ENCODE results near the gene DNASE1L1. TPM values are rescaled to one million over a fixed set of nuclear protein-coding genes. Genes with fewer than 3 reads are reported as not detected.

The DNASE1L1 gene
- total and polyA plus RNA-seq, 4 donors = 9.9 to 24.6 (median 14.9) TPM

DNA sequence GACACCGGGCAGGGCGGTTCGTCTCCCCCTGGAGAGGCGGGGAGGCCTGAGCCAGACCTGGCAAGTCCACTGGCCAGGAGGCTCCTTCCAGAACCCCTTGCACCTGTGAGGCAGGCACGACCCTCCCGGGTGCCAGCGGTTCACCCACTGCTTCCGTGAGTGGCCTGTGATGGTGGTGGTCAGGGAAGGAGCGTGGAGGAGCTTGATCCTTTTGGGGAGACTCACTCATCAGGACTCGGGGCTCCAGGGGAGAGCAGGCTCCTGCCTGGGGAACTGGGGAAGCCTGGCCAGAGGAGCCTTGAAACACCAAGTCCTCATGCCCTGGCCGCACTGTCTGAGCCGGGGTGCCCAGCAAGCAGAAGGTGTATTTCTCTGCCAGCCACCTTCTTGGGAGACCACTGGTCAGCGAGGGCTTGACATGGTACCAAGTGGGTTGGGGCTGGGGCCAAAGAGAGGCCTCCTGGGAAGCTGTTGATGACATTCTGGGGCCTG, 35.7 kb upstream of the DNASE1L1 start:
- Histone ChIP-seq H3K4me3 (ENCODE audit: low read depth, low read length) (peak overlapping the region; percentile 45), H3K27me3 (ENCODE audit: control insufficient read depth, insufficient read depth, low read length) (no peaks in the 10 kb centered on the region), H3K36me3 (ENCODE audit: control insufficient read depth, insufficient read depth, low read length) (peaks cover 73% of the 10 kb centered on the region), H3K9me3 (ENCODE audit: control insufficient read depth, insufficient read depth, low read length) (no peaks in the 10 kb centered on the region), H3K27ac (ENCODE audit: low read depth, low read length) (peak overlapping the region; percentile 7), H3K4me1 (ENCODE audit: control insufficient read depth, insufficient read depth, low read length) (peaks cover 31% of the 10 kb centered on the region)
- no peak for DNase-seq (ENCODE audit: low read depth in 4 of 6, low spot score in 6 of 6)
- WGBS (ENCODE audit: insufficient coverage) = 80% methylated on average over 13 of the region's 13 CpGs

DNA sequence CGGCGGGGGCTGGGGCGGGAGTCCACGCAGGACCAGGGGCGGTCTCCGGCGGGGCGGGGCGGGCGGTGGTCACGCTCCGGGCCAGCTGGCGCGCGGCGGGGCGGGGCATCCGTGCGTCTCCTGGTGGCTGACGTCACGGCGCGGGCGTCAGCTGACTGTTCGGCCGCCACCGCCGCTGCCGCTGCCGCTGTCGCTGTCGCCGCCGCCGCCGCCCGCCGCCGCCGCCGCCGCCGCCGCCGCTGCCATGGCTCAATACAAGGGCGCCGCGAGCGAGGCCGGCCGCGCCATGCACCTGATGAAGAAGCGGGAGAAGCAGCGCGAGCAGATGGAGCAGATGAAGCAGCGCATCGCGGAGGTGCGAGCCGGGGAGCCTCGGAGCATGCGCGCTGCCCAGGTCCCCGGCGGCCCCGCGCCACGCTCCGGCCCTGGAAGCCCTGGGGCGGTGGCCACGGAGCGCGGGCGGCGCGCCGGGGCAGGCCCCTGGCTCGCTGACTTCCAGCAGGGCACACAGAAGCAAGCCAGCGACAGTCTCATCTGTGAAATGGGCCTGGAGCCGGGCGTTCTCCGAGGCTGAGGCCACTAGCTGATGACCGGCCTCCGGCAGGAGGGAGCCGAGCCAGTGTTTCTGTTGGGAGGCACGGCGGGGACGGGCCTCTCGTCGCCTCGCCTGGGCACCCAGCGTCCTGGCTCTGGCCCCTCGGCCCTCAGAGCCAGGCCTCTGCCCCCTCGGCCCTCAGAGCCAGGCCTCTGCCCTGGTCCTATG, 35.1 kb upstream of the DNASE1L1 start, which contains the start of gene FAM50A:
Gene FAM50A (plus strand): TSS at position 150 of the 763 bp plus-strand sequence. CDS start 95 bp downstream, at position 245.
- peaks cover 70% of the 10 kb centered on the region for H3K36me3 ChIP-seq (ENCODE audit: control insufficient read depth, insufficient read depth, low read length)
- H3K27ac ChIP-seq (ENCODE audit: low read depth, low read length) = peak within 1 kb of the TSS; percentile 50
- 27% methylated on average over 94 of the region's 94 CpGs for WGBS (ENCODE audit: insufficient coverage)
- peaks cover 33% of the 10 kb centered on the region for H3K4me1 ChIP-seq (ENCODE audit: control insufficient read depth, insufficient read depth, low read length)
- no peaks in the 10 kb centered on the region for H3K27me3 ChIP-seq (ENCODE audit: control insufficient read depth, insufficient read depth, low read length)
- DNase-seq (ENCODE audit: low read depth in 4 of 6, low spot score in 6 of 6) = peak in 2 of 6 donors; percentile 85 to 86
- no peaks in the 10 kb centered on the region for H3K9me3 ChIP-seq (ENCODE audit: control insufficient read depth, insufficient read depth, low read length)
- peak within 1 kb of the TSS; percentile 45 for H3K4me3 ChIP-seq (ENCODE audit: low read depth, low read length)

DNA sequence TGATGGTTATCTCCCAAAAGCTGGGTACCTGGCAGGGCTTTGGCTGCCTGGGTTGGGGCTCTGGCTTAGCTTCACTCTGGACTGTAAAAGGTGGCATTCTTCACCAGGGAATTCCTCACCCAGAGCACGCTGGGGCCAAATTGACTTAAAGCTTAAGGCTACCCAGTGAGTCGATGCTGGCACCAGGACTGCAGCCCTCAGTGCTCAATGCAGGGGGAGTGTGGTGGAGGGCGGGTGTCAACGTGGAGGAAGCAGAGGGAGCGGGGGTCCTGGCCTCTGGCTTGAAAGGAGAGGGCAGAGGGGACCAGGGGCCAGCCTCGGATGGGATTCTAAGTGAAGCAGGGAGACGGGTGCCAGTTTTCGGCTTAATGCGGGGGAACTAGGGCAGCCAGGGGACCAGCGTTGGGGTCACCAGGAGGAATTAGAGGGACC, 34.4 kb upstream of the DNASE1L1 start:
- no peak for DNase-seq (ENCODE audit: low read depth in 4 of 6, low spot score in 6 of 6)
- peaks cover 69% of the 10 kb centered on the region for H3K36me3 ChIP-seq (ENCODE audit: control insufficient read depth, insufficient read depth, low read length)
- H3K4me3 ChIP-seq (ENCODE audit: low read depth, low read length) = peak overlapping the region; percentile 10
- H3K27me3 ChIP-seq (ENCODE audit: control insufficient read depth, insufficient read depth, low read length) = no peaks in the 10 kb centered on the region
- WGBS (ENCODE audit: insufficient coverage) = 49% methylated on average over 9 of the region's 10 CpGs
- H3K9me3 ChIP-seq (ENCODE audit: control insufficient read depth, insufficient read depth, low read length) = no peaks in the 10 kb centered on the region
- peaks cover 40% of the 10 kb centered on the region for H3K4me1 ChIP-seq (ENCODE audit: control insufficient read depth, insufficient read depth, low read length)
- peak overlapping the region; percentile 50 for H3K27ac ChIP-seq (ENCODE audit: low read depth, low read length)

DNA sequence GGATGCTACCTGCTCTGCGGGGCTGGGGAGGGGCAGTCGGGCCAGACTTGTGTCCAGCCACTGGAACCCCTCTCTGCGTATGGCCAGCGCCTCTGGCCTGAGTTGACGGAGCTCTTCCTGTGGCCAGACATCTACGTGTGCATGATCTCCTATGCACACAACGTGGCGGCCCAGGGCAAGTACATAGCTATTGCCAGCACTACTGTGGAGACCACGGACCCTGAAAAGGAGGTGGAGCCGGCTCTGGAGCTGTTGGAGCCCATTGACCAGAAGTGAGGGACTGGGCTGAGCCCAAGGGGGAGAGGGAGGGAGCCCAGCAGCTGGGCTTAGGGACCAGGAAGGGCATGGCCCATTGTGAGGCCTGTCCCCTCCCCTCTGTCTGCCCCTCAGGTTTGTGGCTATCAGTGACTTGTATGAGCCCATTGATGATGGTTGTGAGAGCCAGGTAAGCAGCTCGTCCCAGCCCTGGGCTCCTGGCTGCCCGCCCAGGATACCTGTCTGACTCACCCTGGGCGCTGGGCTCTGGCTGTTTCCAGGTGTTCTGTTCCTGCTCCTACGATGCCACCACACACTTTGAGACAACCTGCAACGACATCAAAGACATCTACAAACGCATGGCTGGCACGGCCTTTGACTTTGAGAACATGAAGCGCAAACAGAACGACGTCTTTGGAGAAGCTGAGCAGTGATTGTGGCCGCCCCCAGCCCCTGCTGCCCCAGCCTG, 33.1 kb upstream of the DNASE1L1 start:
- Histone ChIP-seq H3K4me3 (ENCODE audit: low read depth, low read length) (no peak overlapping the region), H3K27ac (ENCODE audit: low read depth, low read length) (no peak overlapping the region), H3K36me3 (ENCODE audit: control insufficient read depth, insufficient read depth, low read length) (peaks cover 66% of the 10 kb centered on the region), H3K27me3 (ENCODE audit: control insufficient read depth, insufficient read depth, low read length) (no peaks in the 10 kb centered on the region), H3K4me1 (ENCODE audit: control insufficient read depth, insufficient read depth, low read length) (peaks cover 47% of the 10 kb centered on the region), H3K9me3 (ENCODE audit: control insufficient read depth, insufficient read depth, low read length) (no peaks in the 10 kb centered on the region)
- DNase-seq (ENCODE audit: low read depth in 4 of 6, low spot score in 6 of 6) = no peak
- WGBS (ENCODE audit: insufficient coverage) = 70% methylated on average over 20 of the region's 21 CpGs

DNA sequence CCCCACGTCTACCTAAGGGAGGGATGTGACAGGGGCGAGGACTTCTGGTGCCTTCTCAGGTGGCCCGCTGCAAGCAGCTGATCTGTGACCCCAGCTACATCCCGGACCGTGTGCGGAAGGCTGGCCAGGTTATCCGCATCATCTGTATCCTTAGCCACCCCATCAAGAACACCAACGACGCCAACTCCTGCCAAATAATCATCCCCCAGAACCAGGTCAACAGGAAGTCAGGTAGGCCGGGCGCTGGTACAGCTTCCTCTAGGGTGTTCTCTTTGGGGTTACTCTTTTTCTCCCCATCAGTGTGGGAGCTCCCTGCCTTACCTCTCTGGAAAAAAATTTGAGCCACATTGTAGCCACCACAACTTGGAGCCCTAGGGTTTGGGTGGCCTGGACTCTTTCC, 32.5 kb upstream of the DNASE1L1 start:
- Histone ChIP-seq H3K36me3 (ENCODE audit: control insufficient read depth, insufficient read depth, low read length) (peaks cover 60% of the 10 kb centered on the region), H3K4me1 (ENCODE audit: control insufficient read depth, insufficient read depth, low read length) (peaks cover 47% of the 10 kb centered on the region), H3K27me3 (ENCODE audit: control insufficient read depth, insufficient read depth, low read length) (no peaks in the 10 kb centered on the region), H3K4me3 (ENCODE audit: low read depth, low read length) (no peak overlapping the region), H3K9me3 (ENCODE audit: control insufficient read depth, insufficient read depth, low read length) (no peaks in the 10 kb centered on the region), H3K27ac (ENCODE audit: low read depth, low read length) (no peak overlapping the region)
- 89% methylated on average over 5 of the region's 11 CpGs for WGBS (ENCODE audit: insufficient coverage)
- no peak for DNase-seq (ENCODE audit: low read depth in 4 of 6, low spot score in 6 of 6)

DNA sequence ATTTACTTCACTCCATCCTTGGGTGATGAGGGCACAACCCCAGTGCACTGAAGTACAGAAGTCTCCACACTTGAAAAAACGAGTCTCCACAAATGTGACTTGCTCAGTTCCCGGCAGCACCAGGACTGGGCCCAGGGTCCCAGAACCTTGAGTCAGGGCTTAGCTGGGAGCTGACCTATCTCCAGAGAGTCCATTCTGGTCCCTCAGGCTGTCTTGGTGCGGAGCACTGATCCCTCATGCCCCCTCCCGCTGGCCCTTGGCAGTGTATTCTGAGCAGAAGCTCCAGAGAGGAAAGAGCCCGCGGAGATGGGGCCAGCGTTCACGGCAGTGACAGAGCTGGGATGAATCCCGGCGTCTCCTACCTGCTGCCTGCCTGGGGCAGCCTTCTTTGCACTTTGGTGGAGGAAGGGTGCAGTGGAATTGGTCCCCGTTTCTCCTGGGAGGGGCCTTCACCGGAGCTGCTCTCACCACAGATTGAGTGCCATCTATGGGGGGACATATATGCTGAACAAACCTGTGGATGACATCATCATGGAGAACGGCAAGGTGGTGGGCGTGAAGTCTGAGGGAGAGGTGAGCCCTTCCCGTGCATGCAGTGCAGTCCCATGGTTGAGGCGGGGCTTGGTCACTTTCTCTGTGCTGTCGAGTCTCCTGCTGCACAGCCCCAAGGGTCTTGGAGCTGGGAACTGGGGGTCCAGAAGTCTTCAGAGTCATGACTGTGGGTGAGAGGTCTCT, 31.7 kb upstream of the DNASE1L1 start:
- H3K36me3 ChIP-seq (ENCODE audit: control insufficient read depth, insufficient read depth, low read length) = peaks cover 54% of the 10 kb centered on the region
- H3K4me3 ChIP-seq (ENCODE audit: low read depth, low read length) = no peak overlapping the region
- H3K27me3 ChIP-seq (ENCODE audit: control insufficient read depth, insufficient read depth, low read length) = no peaks in the 10 kb centered on the region
- DNase-seq (ENCODE audit: low read depth in 4 of 6, low spot score in 6 of 6) = no peak
- 82% methylated on average over 17 of the region's 17 CpGs for WGBS (ENCODE audit: insufficient coverage)
- H3K4me1 ChIP-seq (ENCODE audit: control insufficient read depth, insufficient read depth, low read length) = peaks cover 48% of the 10 kb centered on the region
- no peaks in the 10 kb centered on the region for H3K9me3 ChIP-seq (ENCODE audit: control insufficient read depth, insufficient read depth, low read length)
- H3K27ac ChIP-seq (ENCODE audit: low read depth, low read length) = no peak overlapping the region

DNA sequence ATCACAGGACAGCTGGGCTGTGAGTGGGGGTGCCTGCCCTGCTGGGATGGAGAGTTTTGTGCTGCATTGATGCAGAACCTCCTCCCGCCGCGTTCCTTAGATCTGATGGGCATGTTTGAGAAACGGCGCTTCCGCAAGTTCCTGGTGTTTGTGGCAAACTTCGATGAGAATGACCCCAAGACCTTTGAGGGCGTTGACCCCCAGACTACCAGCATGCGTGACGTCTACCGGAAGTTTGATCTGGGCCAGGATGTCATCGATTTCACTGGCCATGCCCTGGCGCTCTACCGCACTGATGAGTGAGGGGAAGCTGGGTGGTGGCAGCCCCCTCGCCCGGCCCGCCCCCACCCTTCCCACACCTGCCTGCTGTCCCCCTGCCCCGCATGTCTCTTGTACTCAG, 30.8 kb upstream of the DNASE1L1 start:
- WGBS (ENCODE audit: insufficient coverage) = 86% methylated on average over 11 of the region's 18 CpGs
- Histone ChIP-seq H3K4me3 (ENCODE audit: low read depth, low read length) (no peak overlapping the region), H3K27ac (ENCODE audit: low read depth, low read length) (no peak overlapping the region), H3K4me1 (ENCODE audit: control insufficient read depth, insufficient read depth, low read length) (peaks cover 45% of the 10 kb centered on the region), H3K27me3 (ENCODE audit: control insufficient read depth, insufficient read depth, low read length) (no peaks in the 10 kb centered on the region), H3K9me3 (ENCODE audit: control insufficient read depth, insufficient read depth, low read length) (peaks cover under 1% of the 10 kb centered on the region), H3K36me3 (ENCODE audit: control insufficient read depth, insufficient read depth, low read length) (peaks cover 59% of the 10 kb centered on the region)
- DNase-seq (ENCODE audit: low read depth in 4 of 6, low spot score in 6 of 6) = no peak

DNA sequence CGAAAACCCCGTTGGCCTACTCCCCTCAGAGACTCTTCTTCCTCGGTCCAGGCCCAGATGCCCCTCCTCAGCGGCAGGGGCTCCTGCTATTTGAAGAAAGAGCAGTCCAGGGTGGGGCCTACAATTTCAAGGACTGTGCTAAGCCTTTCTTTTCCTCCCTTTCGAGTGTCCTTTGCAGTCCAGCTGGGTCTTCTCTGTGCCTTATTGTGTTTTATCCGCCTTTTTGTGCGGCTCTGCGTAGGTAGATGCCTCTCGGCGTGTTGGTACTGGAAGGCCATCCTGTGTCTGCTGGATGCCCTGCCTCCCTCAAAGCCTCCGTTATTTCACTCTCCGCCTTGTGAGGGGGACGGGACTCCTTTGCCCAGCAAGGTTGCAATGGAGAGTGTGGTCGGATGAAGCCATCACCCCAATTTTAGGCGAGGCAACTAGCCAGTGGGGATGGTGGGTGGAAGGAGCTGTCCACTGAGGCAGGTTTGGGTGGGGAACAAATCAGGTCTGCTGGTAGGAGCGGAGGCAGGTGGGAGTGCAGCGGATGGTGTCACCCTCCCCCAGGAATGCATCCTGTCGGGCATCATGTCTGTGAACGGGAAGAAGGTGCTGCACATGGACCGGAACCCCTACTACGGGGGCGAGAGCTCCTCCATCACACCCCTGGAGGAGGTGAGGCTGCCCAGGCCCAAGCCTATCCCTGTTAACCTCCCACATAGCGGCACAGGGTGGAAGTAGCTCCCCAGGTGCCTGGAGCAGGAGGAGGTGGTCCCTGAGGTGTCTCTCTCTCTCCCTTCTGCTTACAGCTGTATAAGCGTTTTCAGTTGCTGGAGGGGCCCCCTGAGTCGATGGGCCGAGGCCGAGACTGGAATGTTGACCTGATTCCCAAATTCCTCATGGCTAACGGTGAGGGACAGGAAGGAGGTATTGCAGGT, 29.2 kb upstream of the DNASE1L1 start:
- peaks cover 3% of the 10 kb centered on the region for H3K9me3 ChIP-seq (ENCODE audit: control insufficient read depth, insufficient read depth, low read length)
- WGBS (ENCODE audit: insufficient coverage) = 53% methylated on average over 23 of the region's 28 CpGs

More for the DNA sequence above, 29.2 kb upstream of the DNASE1L1 start:
- no peaks in the 10 kb centered on the region for H3K27me3 ChIP-seq (ENCODE audit: control insufficient read depth, insufficient read depth, low read length)
- no peak for DNase-seq (ENCODE audit: low read depth in 4 of 6, low spot score in 6 of 6)
- H3K36me3 ChIP-seq (ENCODE audit: control insufficient read depth, insufficient read depth, low read length) = peaks cover 72% of the 10 kb centered on the region
- H3K4me1 ChIP-seq (ENCODE audit: control insufficient read depth, insufficient read depth, low read length) = peaks cover 34% of the 10 kb centered on the region
- H3K4me3 ChIP-seq (ENCODE audit: low read depth, low read length) = peak overlapping the region; percentile 57
- peak overlapping the region; percentile 71 for H3K27ac ChIP-seq (ENCODE audit: low read depth, low read length)

Measured in spinal cord (tissue), 10 donors.